Fibroblast of lung (primary cell): ENCODE results near the gene CDK11B.

Experiments used
- CTCF ChIP-seq, 2 donors: IDR thresholded peaks in 1 of 2; conservative IDR thresholded peaks in 1 of 2; 1 replicate in 1 of 2; 2 replicates in 1 of 2; pipeline ENCODE4 v1.5.1; 2011 to 2012; ENCODE audit warnings: low read length in 2 of 2, control low read depth in 1 of 2, inconsistent platforms in 1 of 2, low read depth in 1 of 2, mild to moderate bottlenecking in 1 of 2
- EZH2 ChIP-seq: IDR thresholded peaks from 2 replicates; pipeline ENCODE4 v1.5.1; 2012; ENCODE audit warnings: low read length, control low read depth, mild to moderate bottlenecking; ENCODE audit errors: missing control alignments

- no peak for TF ChIP-seq CTCF (conservative IDR thresholded peaks at IDR 0.05 in 1 of 2, IDR thresholded peaks at IDR 0.05 in 1 of 2; ENCODE audit: low read depth in 1 of 2, low read length in 2 of 2)
- TF ChIP-seq EZH2, result no peak
Measured at GRCh38 chr1:1670866-1671265, 12.1 kb upstream of the CDK11B start.
